Neural progenitor cell (in vitro differentiated cells): ENCODE data around the gene EEIG2.

ENCODE experiments used
- CTCF ChIP-seq: fragments of 200-600 bp; sonication (generic); IDR thresholded peaks from 2 replicates; pipeline ENCODE4 v1.5.1; 2017; ENCODE audit warnings: antibody characterized with exemption, mild to moderate bottlenecking
- EZH2 ChIP-seq: fragments of 200-600 bp; sonication (generic); IDR thresholded peaks from 2 replicates; pipeline ENCODE4 v1.6.1; 2017; ENCODE audit warnings: antibody characterized with exemption, mild to moderate bottlenecking, moderate library complexity

GRCh38 chr1:108560874-108561459, 1.1 kb downstream of the EEIG2 start:
- TF ChIP-seq CTCF (peak; percentile 12), EZH2 (no peak)
